ENCODE results near the gene TRIO.
A peak's percentile ranks its signal among the peaks of the same experiment; 100 is the strongest.

TRIO gene

DNA sequence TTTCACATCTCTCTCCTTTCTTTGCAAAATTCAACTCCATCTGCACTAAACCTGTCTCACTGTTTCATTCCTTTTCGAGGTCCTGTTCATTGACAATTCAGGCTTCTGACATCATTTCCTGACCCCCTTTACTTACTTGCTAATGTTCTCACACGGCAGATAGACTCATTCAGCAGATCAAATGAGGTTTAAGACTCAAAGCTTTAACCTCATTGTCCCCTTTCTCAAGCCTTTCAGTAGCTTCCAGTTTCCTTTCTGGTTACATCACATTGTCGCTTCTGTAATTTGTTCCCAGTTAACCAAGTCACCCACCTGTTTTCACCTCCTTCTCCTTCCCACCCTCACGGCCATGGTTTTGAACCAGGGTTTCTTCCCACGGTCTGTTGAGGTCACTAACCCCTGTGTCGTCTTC lies 295.1 kb downstream of the TRIO start:
- WGBS: 92% methylated on average over 6 of the region's 6 CpGs
- Histone ChIP-seq H3K4me1 (ENCODE audit: insufficient read depth, low read length) (peaks cover 8% of the 10 kb centered on the region), H3K27me3 (ENCODE audit: insufficient read depth, low read length) (no peaks in the 10 kb centered on the region), H3K4me3 (ENCODE audit: low read length) (no peak overlapping the region), H3K36me3 (ENCODE audit: insufficient read depth, low read length) (peaks cover 12% of the 10 kb centered on the region; the same call in 1 of the 2 replicates), H3K9me3 (ENCODE audit: insufficient read depth, low read depth, low read length) (no peaks in the 10 kb centered on the region), H3K9ac (ENCODE audit: low read depth, low read length) (no peak overlapping the region), H3K27ac (ENCODE audit: low read depth, low read length) (no peak overlapping the region)

GRCh38 chr5:14439087-14439871 lies 296.1 kb downstream of the TRIO start:
- 89% methylated on average over 14 of the region's 14 CpGs for WGBS
- no peak overlapping the region for H3K4me3 ChIP-seq (ENCODE audit: low read length)
- no peak overlapping the region for H3K9ac ChIP-seq (ENCODE audit: low read depth, low read length)
- no peaks in the 10 kb centered on the region for H3K9me3 ChIP-seq (ENCODE audit: insufficient read depth, low read depth, low read length)
- H3K36me3 ChIP-seq (ENCODE audit: insufficient read depth, low read length): peaks cover 12% of the 10 kb centered on the region; the same call in 1 of the 2 replicates
- no peaks in the 10 kb centered on the region for H3K27me3 ChIP-seq (ENCODE audit: insufficient read depth, low read length)
- peaks cover 7% of the 10 kb centered on the region; the same call in 1 of the 2 replicates for H3K4me1 ChIP-seq (ENCODE audit: insufficient read depth, low read length)
- H3K27ac ChIP-seq (ENCODE audit: low read depth, low read length): no peak overlapping the region; the same call in 1 of the 2 replicates

DNA sequence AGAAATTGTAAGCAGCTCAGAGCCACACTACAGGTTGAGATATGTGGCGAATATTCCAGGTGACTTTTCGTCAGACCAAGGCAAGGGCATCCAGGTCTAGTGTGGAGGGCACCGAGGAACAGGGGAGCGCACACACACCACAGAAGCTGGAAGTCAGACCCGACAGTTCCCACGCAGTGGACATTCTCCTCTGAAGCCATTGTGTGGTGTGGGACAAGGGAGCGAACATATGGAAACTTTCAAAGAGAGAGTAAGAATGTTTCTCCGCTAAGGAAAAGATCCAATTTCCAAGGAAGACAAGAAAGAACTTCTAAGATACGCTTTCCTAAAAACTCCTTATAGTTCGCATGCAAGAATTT lies 297.1 kb downstream of the TRIO start:
- peaks cover 16% of the 10 kb centered on the region for H3K4me1 ChIP-seq (ENCODE audit: insufficient read depth, low read length)
- peaks cover 5% of the 10 kb centered on the region; the same call in 1 of the 2 replicates for H3K36me3 ChIP-seq (ENCODE audit: insufficient read depth, low read length)
- H3K27me3 ChIP-seq (ENCODE audit: insufficient read depth, low read length): no peaks in the 10 kb centered on the region
- no peak overlapping the region for H3K27ac ChIP-seq (ENCODE audit: low read depth, low read length)
- H3K9ac ChIP-seq (ENCODE audit: low read depth, low read length): no peak overlapping the region
- H3K9me3 ChIP-seq (ENCODE audit: insufficient read depth, low read depth, low read length): no peaks in the 10 kb centered on the region
- WGBS: 93% methylated on average over 10 of the region's 10 CpGs
- H3K4me3 ChIP-seq (ENCODE audit: low read length): no peak overlapping the region

- Histone ChIP-seq H3K4me1 (ENCODE audit: insufficient read depth, low read length) (peaks cover 22% of the 10 kb centered on the region), H3K9ac (ENCODE audit: low read depth, low read length) (no peak overlapping the region), H3K27ac (ENCODE audit: low read depth, low read length) (no peak overlapping the region), H3K4me3 (ENCODE audit: low read length) (no peak overlapping the region; the same call in 1 of the 2 replicates), H3K9me3 (ENCODE audit: insufficient read depth, low read depth, low read length) (no peaks in the 10 kb centered on the region), H3K27me3 (ENCODE audit: insufficient read depth, low read length) (no peaks in the 10 kb centered on the region), H3K36me3 (ENCODE audit: insufficient read depth, low read length) (peaks cover 5% of the 10 kb centered on the region; the same call in 1 of the 2 replicates)
- WGBS: 94% methylated on average over 40 of the region's 40 CpGs
Observed at GRCh38 chr5:14440582-14441431, 297.7 kb downstream of the TRIO start.

DNA sequence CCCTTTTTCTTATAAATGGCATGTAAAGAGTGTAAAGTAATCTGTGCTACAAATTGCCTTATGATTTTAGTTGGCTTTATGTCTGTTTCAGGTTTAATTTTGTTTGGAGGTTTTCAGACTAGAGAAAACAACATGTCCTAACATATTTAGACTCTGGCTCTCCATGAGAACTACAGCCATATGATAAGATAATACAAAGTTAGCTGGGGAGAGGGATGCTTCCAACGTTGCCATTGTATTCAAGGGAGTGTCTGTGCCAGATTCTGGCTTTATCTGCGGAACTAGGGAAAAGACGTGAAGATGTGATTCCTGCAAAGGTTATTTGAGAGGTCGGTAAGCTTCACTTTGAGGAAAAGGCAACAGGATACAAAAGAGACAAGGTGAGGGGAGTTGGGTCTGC lies 298.5 kb downstream of the TRIO start:
- Histone ChIP-seq H3K9me3 (ENCODE audit: insufficient read depth, low read depth, low read length) (no peaks in the 10 kb centered on the region), H3K36me3 (ENCODE audit: insufficient read depth, low read length) (peaks cover 5% of the 10 kb centered on the region; the same call in 1 of the 2 replicates), H3K27me3 (ENCODE audit: insufficient read depth, low read length) (no peaks in the 10 kb centered on the region), H3K27ac (ENCODE audit: low read depth, low read length) (no peak overlapping the region), H3K4me1 (ENCODE audit: insufficient read depth, low read length) (peaks cover 28% of the 10 kb centered on the region), H3K9ac (ENCODE audit: low read depth, low read length) (no peak overlapping the region), H3K4me3 (ENCODE audit: low read length) (no peak overlapping the region; the same call in 1 of the 2 replicates)
- WGBS: 85% methylated on average over 4 of the region's 4 CpGs

GRCh38 chr5:14442536-14442935 lies 299.4 kb downstream of the TRIO start:
- Histone ChIP-seq H3K36me3 (ENCODE audit: insufficient read depth, low read length) (peaks cover 5% of the 10 kb centered on the region; the same call in 1 of the 2 replicates), H3K27ac (ENCODE audit: low read depth, low read length) (no peak overlapping the region), H3K9ac (ENCODE audit: low read depth, low read length) (no peak overlapping the region), H3K4me3 (ENCODE audit: low read length) (no peak overlapping the region), H3K9me3 (ENCODE audit: insufficient read depth, low read depth, low read length) (no peaks in the 10 kb centered on the region), H3K4me1 (ENCODE audit: insufficient read depth, low read length) (peaks cover 28% of the 10 kb centered on the region), H3K27me3 (ENCODE audit: insufficient read depth, low read length) (no peaks in the 10 kb centered on the region)
- 97% methylated on average over 5 of the region's 5 CpGs for WGBS

GRCh38 chr5:14443671-14444093 lies 300.5 kb downstream of the TRIO start:
- H3K9me3 ChIP-seq (ENCODE audit: insufficient read depth, low read depth, low read length): no peaks in the 10 kb centered on the region

GRCh38 chr5:14444161-14444560 lies 301.0 kb downstream of the TRIO start:
- H3K9me3 ChIP-seq (ENCODE audit: insufficient read depth, low read depth, low read length): no peaks in the 10 kb centered on the region
- peaks cover 34% of the 10 kb centered on the region for H3K4me1 ChIP-seq (ENCODE audit: insufficient read depth, low read length)
- H3K4me3 ChIP-seq (ENCODE audit: low read length): no peak overlapping the region
- H3K27me3 ChIP-seq (ENCODE audit: insufficient read depth, low read length): no peaks in the 10 kb centered on the region
- no peak overlapping the region for H3K27ac ChIP-seq (ENCODE audit: low read depth, low read length)
- no peak overlapping the region for H3K9ac ChIP-seq (ENCODE audit: low read depth, low read length)
- 100% methylated on average over 2 of the region's 3 CpGs for WGBS
- H3K36me3 ChIP-seq (ENCODE audit: insufficient read depth, low read length): peaks cover 5% of the 10 kb centered on the region; the same call in 1 of the 2 replicates

More at GRCh38 chr5:14443671-14444093, 300.5 kb downstream of the TRIO start:
- Histone ChIP-seq H3K4me3 (ENCODE audit: low read length) (no peak overlapping the region), H3K27ac (ENCODE audit: low read depth, low read length) (no peak overlapping the region), H3K27me3 (ENCODE audit: insufficient read depth, low read length) (no peaks in the 10 kb centered on the region), H3K9ac (ENCODE audit: low read depth, low read length) (no peak overlapping the region), H3K4me1 (ENCODE audit: insufficient read depth, low read length) (peaks cover 34% of the 10 kb centered on the region), H3K36me3 (ENCODE audit: insufficient read depth, low read length) (peaks cover 5% of the 10 kb centered on the region; the same call in 1 of the 2 replicates)
- 95% methylated on average over 4 of the region's 4 CpGs for WGBS

GRCh38 chr5:14445013-14445412 lies 301.9 kb downstream of the TRIO start:
- Histone ChIP-seq H3K36me3 (ENCODE audit: insufficient read depth, low read length) (peaks cover 4% of the 10 kb centered on the region; the same call in 1 of the 2 replicates), H3K4me3 (ENCODE audit: low read length) (no peak overlapping the region), H3K9me3 (ENCODE audit: insufficient read depth, low read depth, low read length) (no peaks in the 10 kb centered on the region), H3K27ac (ENCODE audit: low read depth, low read length) (peak overlapping the region; percentile 54; the same call in 1 of the 2 replicates), H3K4me1 (ENCODE audit: insufficient read depth, low read length) (peaks cover 34% of the 10 kb centered on the region), H3K27me3 (ENCODE audit: insufficient read depth, low read length) (no peaks in the 10 kb centered on the region), H3K9ac (ENCODE audit: low read depth, low read length) (no peak overlapping the region)
- 80% methylated on average over 4 of the region's 4 CpGs for WGBS

DNA sequence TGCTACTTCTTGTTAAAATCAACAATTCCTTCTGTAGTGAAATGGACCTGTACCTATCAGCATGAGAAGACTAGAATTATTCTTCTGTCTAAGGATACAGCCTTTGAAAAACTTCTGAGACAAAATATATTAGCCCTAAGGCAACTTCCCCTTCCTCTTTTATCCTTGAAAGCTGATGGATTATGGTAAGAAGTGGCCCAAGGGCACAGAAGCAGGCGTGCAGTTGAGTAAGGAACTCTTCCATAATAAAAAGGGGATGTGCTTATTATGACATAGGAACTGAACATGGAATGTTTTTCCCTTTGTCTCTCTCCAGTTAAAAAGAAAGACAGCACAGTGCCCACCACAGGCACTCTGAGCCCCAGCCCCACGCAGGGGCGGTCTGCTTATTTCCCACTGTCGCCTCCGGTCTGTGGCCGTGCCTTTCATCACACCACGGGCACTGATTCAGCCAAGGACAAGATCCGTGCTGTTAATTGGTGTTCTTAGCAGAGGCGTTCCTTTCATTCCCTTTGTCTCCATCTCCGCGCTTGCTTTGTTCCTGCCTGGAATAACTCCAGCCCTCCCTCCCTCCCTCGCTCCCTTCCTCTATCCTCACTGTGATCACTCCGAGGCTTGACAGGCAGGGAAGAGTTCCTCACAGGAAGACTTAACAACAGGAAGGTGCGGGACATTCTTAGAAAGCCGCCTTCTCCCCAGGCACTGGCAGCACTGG lies 302.6 kb downstream of the TRIO start:
- Histone ChIP-seq H3K9me3 (ENCODE audit: insufficient read depth, low read depth, low read length) (no peaks in the 10 kb centered on the region), H3K9ac (ENCODE audit: low read depth, low read length) (peak overlapping the region; percentile 4; the same call in 1 of the 2 replicates), H3K36me3 (ENCODE audit: insufficient read depth, low read length) (peaks cover 9% of the 10 kb centered on the region; the same call in 1 of the 2 replicates), H3K4me3 (ENCODE audit: low read length) (no peak overlapping the region), H3K27ac (ENCODE audit: low read depth, low read length) (peak overlapping the region; percentile 54), H3K27me3 (ENCODE audit: insufficient read depth, low read length) (no peaks in the 10 kb centered on the region), H3K4me1 (ENCODE audit: insufficient read depth, low read length) (peaks cover 30% of the 10 kb centered on the region)
- WGBS: 21% methylated on average over 15 of the region's 15 CpGs
